Activated T-cell treated with anti-CD3 and anti-CD28 coated beads, Interleukin-2, amount 50 U/mL, for 24 hours (primary cell): ENCODE data around the gene PARD3.

Experiments used
- DNase-seq: peaks from one replicate; pipeline ENCODE4 v3.0.0-alpha.2; 2020
- H3K27ac Mint-ChIP-seq: 2 replicates; pipeline ENCODE4 v1.8.0; 2020; ENCODE audit warnings: mild to moderate bottlenecking, mixed read lengths
- H3K27me3 Mint-ChIP-seq: 2 replicates; pipeline ENCODE4 v1.8.0; 2020; ENCODE audit warnings: mixed read lengths
- H3K36me3 Mint-ChIP-seq: 2 replicates; pipeline ENCODE4 v1.8.0; 2020; ENCODE audit warnings: low read depth, mixed read lengths
- H3K4me1 Mint-ChIP-seq: 2 replicates; pipeline ENCODE4 v1.8.0; 2020; ENCODE audit warnings: low read depth, mixed read lengths
- H3K4me3 Mint-ChIP-seq: 2 replicates; pipeline ENCODE4 v1.8.0; 2020; ENCODE audit warnings: mild to moderate bottlenecking, moderate library complexity, mixed read lengths
- H3K9me3 Mint-ChIP-seq: 2 replicates; pipeline ENCODE4 v1.8.0; 2020; ENCODE audit warnings: mixed read lengths

The PARD3 gene

DNA sequence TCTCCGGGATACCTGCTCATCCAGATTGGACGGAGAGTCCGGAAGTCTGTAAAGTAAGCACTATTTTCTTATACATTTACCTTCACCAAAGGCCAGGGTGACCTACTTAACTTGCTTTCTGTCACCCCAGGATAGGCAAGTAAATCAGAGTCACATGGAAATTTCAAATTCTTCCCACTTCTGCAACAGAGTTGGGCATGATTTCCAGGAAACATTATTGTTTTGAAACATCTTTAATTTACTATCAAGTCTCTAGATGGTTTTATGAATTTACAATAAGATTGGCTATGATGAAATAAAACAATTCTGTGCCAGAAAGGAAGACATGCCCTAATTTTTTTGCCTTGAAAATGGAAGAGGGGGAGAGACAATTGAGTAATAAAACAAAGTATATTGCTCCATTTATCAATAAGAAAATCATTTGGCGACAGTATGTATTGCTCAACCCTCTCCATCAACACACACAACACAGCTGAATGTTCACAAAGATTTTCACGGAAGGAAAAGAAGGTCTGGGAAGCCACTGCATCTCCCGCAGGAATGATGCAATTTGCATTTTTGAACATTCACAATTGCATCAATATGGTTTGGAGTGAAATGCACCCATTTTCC is 702.8 kb downstream of the PARD3 start:
- Mint-ChIP-seq H3K4me1 (no peaks in the 10 kb centered on the region), H3K27ac (no peak overlapping the region), H3K4me3 (no peak overlapping the region), H3K9me3 (no peaks in the 10 kb centered on the region), H3K27me3 (no peaks in the 10 kb centered on the region), H3K36me3 (no peaks in the 10 kb centered on the region)
- no peak for DNase-seq

GRCh38 chr10:34111179-34111578 is 703.9 kb downstream of the PARD3 start:
- Mint-ChIP-seq H3K4me1 (no peaks in the 10 kb centered on the region), H3K27me3 (no peaks in the 10 kb centered on the region), H3K4me3 (no peak overlapping the region), H3K9me3 (no peaks in the 10 kb centered on the region), H3K27ac (no peak overlapping the region), H3K36me3 (no peaks in the 10 kb centered on the region)
- DNase-seq: no peak

DNA sequence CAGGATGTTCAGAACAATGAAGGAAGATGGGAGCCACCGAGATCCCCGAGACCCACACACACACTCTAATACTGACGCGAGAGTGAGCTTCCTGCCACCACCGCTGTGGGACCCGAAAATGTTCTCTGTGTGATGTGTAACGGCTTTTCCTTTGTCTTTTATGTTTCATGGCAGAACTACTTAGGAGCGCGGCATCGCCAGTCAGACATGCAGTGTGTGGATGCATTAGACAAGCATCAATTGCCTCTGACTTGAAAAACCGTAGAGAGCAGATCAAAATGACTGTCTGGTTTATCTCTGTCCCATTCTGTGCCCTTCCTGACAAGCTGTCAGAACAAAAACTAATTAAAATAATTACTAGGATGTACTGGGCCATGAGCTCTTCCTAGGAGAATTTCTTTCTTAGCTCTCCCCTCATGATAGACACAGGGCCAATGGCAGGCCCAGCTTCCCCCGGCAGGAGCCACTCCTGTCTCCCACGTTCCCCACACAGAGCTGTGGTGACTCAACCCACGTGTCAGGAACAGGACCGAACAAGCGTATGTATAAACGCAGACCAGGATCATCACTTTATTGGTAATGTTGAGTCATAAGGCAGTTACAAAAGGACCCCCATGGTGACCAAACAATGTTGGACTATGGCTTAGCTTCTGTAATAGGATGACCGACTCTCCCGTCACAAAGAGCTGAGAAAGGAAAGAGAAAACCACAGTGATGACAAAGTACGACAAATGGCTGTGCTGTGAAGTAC is 705.0 kb downstream of the PARD3 start:
- H3K27ac Mint-ChIP-seq: no peak overlapping the region
- H3K9me3 Mint-ChIP-seq: no peaks in the 10 kb centered on the region
- DNase-seq: no peak
- no peak overlapping the region for H3K4me3 Mint-ChIP-seq
- H3K27me3 Mint-ChIP-seq: no peaks in the 10 kb centered on the region
- no peaks in the 10 kb centered on the region for H3K4me1 Mint-ChIP-seq
- no peaks in the 10 kb centered on the region for H3K36me3 Mint-ChIP-seq

DNA sequence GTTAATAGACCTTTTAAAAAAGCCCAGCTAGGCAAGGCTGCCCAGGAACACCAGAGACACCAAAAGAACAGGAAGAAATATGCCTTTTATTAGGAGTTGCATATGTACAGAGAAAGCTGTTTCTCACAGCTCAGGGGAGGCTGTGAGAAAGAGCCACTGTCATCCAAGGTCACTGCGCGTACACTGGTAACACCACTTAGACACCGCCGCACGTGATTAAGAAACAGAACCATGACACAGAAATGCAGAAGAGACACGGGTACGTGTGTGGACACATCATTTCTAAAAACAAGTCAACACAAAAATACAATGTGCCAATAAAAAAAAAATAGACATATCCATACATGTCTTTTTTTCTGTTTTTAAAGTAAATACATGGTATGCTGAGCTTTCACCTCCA is 705.6 kb downstream of the PARD3 start:
- Mint-ChIP-seq H3K4me3 (no peak overlapping the region), H3K36me3 (no peaks in the 10 kb centered on the region), H3K27ac (no peak overlapping the region), H3K4me1 (peaks cover 3% of the 10 kb centered on the region), H3K9me3 (no peaks in the 10 kb centered on the region), H3K27me3 (no peaks in the 10 kb centered on the region)
- DNase-seq: no peak

DNA sequence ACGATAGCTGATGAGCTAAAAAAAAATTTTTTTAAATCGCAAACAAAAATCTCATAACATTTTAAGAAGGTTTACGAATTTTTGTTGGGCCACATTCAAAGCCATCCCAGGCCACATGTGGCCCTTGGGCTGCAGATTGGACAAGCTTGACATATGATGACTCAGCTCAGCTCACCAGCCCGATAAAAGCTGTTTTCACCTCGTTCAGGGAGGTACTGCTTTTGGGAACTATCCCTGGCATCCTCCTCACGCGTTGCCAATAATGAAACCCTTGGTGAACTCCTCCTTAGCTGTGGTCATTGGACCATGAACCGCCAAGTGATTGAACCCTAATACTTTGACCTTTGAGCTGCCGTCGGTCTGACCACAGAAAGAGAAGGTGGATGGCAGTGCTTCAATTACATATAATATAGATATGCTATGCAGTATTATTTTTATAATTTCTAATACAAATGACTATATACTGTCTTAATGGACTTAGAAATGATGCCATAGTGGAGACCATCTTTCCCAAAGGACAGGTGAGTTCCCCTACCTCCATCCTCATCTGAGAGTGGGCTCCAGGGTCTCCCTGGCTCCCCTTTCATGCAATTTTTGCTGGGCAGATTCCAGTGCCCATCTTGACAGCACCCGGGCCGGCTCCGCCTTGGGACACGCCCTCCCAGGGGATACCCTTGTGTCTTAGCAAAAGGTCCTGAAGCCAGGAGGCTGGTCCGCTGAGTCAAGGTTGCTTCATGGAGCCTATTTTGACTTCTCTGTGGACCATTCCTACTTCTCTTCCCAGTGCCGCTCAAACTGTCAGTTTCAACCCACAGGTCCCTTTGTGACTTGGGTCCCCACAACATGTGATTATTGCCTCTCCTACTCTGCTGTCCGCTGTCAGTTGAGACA is 707.2 kb downstream of the PARD3 start:
- H3K4me3 Mint-ChIP-seq: no peak overlapping the region
- H3K27ac Mint-ChIP-seq: no peak overlapping the region
- no peak for DNase-seq
- no peaks in the 10 kb centered on the region for H3K27me3 Mint-ChIP-seq
- H3K9me3 Mint-ChIP-seq: no peaks in the 10 kb centered on the region
- no peaks in the 10 kb centered on the region for H3K36me3 Mint-ChIP-seq
- peaks cover 3% of the 10 kb centered on the region for H3K4me1 Mint-ChIP-seq

- H3K4me3 Mint-ChIP-seq: no peak overlapping the region
- H3K4me1 Mint-ChIP-seq: peaks cover 3% of the 10 kb centered on the region
- no peak overlapping the region for H3K27ac Mint-ChIP-seq
- H3K36me3 Mint-ChIP-seq: no peaks in the 10 kb centered on the region
- H3K9me3 Mint-ChIP-seq: no peaks in the 10 kb centered on the region
- DNase-seq: no peak
- H3K27me3 Mint-ChIP-seq: no peaks in the 10 kb centered on the region
Measured at GRCh38 chr10:34106356-34106885, 708.7 kb downstream of the PARD3 start.

- no peak overlapping the region for H3K4me3 Mint-ChIP-seq
- no peak overlapping the region for H3K27ac Mint-ChIP-seq
- H3K9me3 Mint-ChIP-seq: no peaks in the 10 kb centered on the region
- peaks cover 3% of the 10 kb centered on the region for H3K4me1 Mint-ChIP-seq
- no peaks in the 10 kb centered on the region for H3K36me3 Mint-ChIP-seq
- no peak for DNase-seq
- H3K27me3 Mint-ChIP-seq: no peaks in the 10 kb centered on the region
Measured at GRCh38 chr10:34104829-34105572, 710.1 kb downstream of the PARD3 start.

- DNase-seq: no peak
- Mint-ChIP-seq H3K9me3 (no peaks in the 10 kb centered on the region), H3K36me3 (no peaks in the 10 kb centered on the region), H3K4me1 (peaks cover 3% of the 10 kb centered on the region), H3K27ac (no peak overlapping the region), H3K4me3 (no peak overlapping the region), H3K27me3 (no peaks in the 10 kb centered on the region)
Measured at GRCh38 chr10:34102893-34103506, 712.1 kb downstream of the PARD3 start.

GRCh38 chr10:34102237-34102673 is 712.8 kb downstream of the PARD3 start:
- no peak overlapping the region for H3K4me3 Mint-ChIP-seq
- H3K27ac Mint-ChIP-seq: no peak overlapping the region
- H3K27me3 Mint-ChIP-seq: no peaks in the 10 kb centered on the region
- DNase-seq: no peak
- H3K4me1 Mint-ChIP-seq: peaks cover 3% of the 10 kb centered on the region
- no peaks in the 10 kb centered on the region for H3K9me3 Mint-ChIP-seq
- H3K36me3 Mint-ChIP-seq: no peaks in the 10 kb centered on the region

- no peak overlapping the region for H3K27ac Mint-ChIP-seq
- H3K27me3 Mint-ChIP-seq: no peaks in the 10 kb centered on the region
- H3K4me3 Mint-ChIP-seq: no peak overlapping the region
- H3K36me3 Mint-ChIP-seq: no peaks in the 10 kb centered on the region
- H3K9me3 Mint-ChIP-seq: peaks cover 4% of the 10 kb centered on the region
- DNase-seq: no peak
- H3K4me1 Mint-ChIP-seq: peaks cover 3% of the 10 kb centered on the region
Measured at GRCh38 chr10:34101001-34101400, 714.1 kb downstream of the PARD3 start.

- DNase-seq: no peak
- Mint-ChIP-seq H3K27me3 (no peaks in the 10 kb centered on the region), H3K36me3 (no peaks in the 10 kb centered on the region), H3K27ac (no peak overlapping the region), H3K4me3 (no peak overlapping the region), H3K9me3 (peaks cover 18% of the 10 kb centered on the region), H3K4me1 (no peaks in the 10 kb centered on the region)
Measured at GRCh38 chr10:34098821-34099567, 716.1 kb downstream of the PARD3 start.

- H3K27ac Mint-ChIP-seq: no peak overlapping the region
- no peak for DNase-seq
- peaks cover 18% of the 10 kb centered on the region for H3K9me3 Mint-ChIP-seq
- no peaks in the 10 kb centered on the region for H3K27me3 Mint-ChIP-seq
- no peak overlapping the region for H3K4me3 Mint-ChIP-seq
- H3K4me1 Mint-ChIP-seq: no peaks in the 10 kb centered on the region
- no peaks in the 10 kb centered on the region for H3K36me3 Mint-ChIP-seq
Measured at GRCh38 chr10:34097682-34098081, 717.4 kb downstream of the PARD3 start.

GRCh38 chr10:34094961-34095360 is 720.1 kb downstream of the PARD3 start:
- Mint-ChIP-seq H3K9me3 (peaks cover 18% of the 10 kb centered on the region), H3K36me3 (no peaks in the 10 kb centered on the region), H3K27me3 (no peaks in the 10 kb centered on the region), H3K27ac (no peak overlapping the region), H3K4me3 (no peak overlapping the region), H3K4me1 (no peaks in the 10 kb centered on the region)
- no peak for DNase-seq
